Activated naive CD4-positive, alpha-beta T cell treated with anti-CD3 and anti-CD28 coated beads, Interleukin-2, amount 50 U/mL, for 72 hours (primary cell): ENCODE results near the gene KIF17. TPM values are rescaled to one million over a fixed set of nuclear protein-coding genes. Genes with fewer than 3 reads are reported as not detected.
"Not testable (repeated sequence)": the region's sequence is repeated elsewhere in the genome, so short reads cannot be mapped to it uniquely, and the experiment has no call there.

Source experiments
- ATAC-seq, 2 donors: fragments of 150-1000 bp; cut with Tn5 transposase; 2 replicates each; pipeline ENCODE4 v1.10.0; 2021; ENCODE audit warnings: mild to moderate bottlenecking in 2 of 2, moderate library complexity in 2 of 2
- DNase-seq, 2 donors: peaks; one replicate each; pipeline ENCODE4 v3.0.0; 2021 to 2022; ENCODE audit warnings: low spot score in 2 of 2
- H3K27ac Mint-ChIP-seq, 2 donors: one replicate each; pipeline ENCODE4 v1.8.0; 2022; ENCODE audit warnings: mild to moderate bottlenecking in 2 of 2, mixed read lengths in 2 of 2
- H3K36me3 Mint-ChIP-seq, 2 donors: one replicate each; pipeline ENCODE4 v1.8.0; 2022; ENCODE audit warnings: mixed read lengths in 2 of 2
- H3K9me3 Mint-ChIP-seq, 2 donors: one replicate each; pipeline ENCODE4 v1.8.0; 2022; ENCODE audit warnings: mixed read lengths in 2 of 2
- total RNA-seq, 2 donors: library from RNA; stranded (reverse); gene quantifications; one replicate each; pipeline ENCODE4 v1.2.3, GENCODE V29; 2022

Gene KIF17
- total RNA-seq, 2 donors from 2014 or later = 0.18 to 1.0 TPM

GRCh38 chr1:20719871-20720620 lies 2.2 kb upstream of the KIF17 start:
- Mint-ChIP-seq H3K27ac (no peak overlapping the region), H3K9me3 (no peaks in the 10 kb centered on the region), H3K36me3 (no peaks in the 10 kb centered on the region)
- ATAC-seq (no peak), DNase-seq (peak in 1 of 2 donors; percentile 48)

- no peaks in the 10 kb centered on the region for H3K36me3 Mint-ChIP-seq
- DNase-seq (peak in 1 of 2 donors; percentile 21), ATAC-seq (no peak)
- no peaks in the 10 kb centered on the region for H3K9me3 Mint-ChIP-seq
- no peak overlapping the region for H3K27ac Mint-ChIP-seq
Measured at GRCh38 chr1:20719261-20719660, 1.5 kb upstream of the KIF17 start.

- H3K36me3 Mint-ChIP-seq, H3K9me3 Mint-ChIP-seq, ATAC-seq, DNase-seq, H3K27ac Mint-ChIP-seq: not testable (repeated sequence)
Measured at GRCh38 chr1:20718343-20718882, 606 bp upstream of the KIF17 start.

GRCh38 chr1:20716232-20716631 lies 1.6 kb downstream of the KIF17 start:
- H3K9me3 Mint-ChIP-seq = no peaks in the 10 kb centered on the region
- H3K36me3 Mint-ChIP-seq = no peaks in the 10 kb centered on the region

GRCh38 chr1:20715406-20715805 lies 2.4 kb downstream of the KIF17 start:
- ATAC-seq = no peak

More at GRCh38 chr1:20716232-20716631, 1.6 kb downstream of the KIF17 start:
- no peak overlapping the region for H3K27ac Mint-ChIP-seq
- no peak for DNase-seq
- ATAC-seq = no peak

GRCh38 chr1:20713440-20713839 lies 4.4 kb downstream of the KIF17 start:
- ATAC-seq = peak in 1 of 2 donors; percentile 36
- no peaks in the 10 kb centered on the region for H3K36me3 Mint-ChIP-seq

More at GRCh38 chr1:20715406-20715805, 2.4 kb downstream of the KIF17 start:
- Mint-ChIP-seq H3K27ac (no peak overlapping the region), H3K9me3 (no peaks in the 10 kb centered on the region), H3K36me3 (no peaks in the 10 kb centered on the region)
- no peak for DNase-seq

GRCh38 chr1:20712215-20712577 lies 5.6 kb downstream of the KIF17 start:
- no peaks in the 10 kb centered on the region for H3K36me3 Mint-ChIP-seq
- DNase-seq = no peak
- ATAC-seq = peak; percentile 38 to 57
- no peaks in the 10 kb centered on the region for H3K9me3 Mint-ChIP-seq
- H3K27ac Mint-ChIP-seq = no peak overlapping the region

More at GRCh38 chr1:20713440-20713839, 4.4 kb downstream of the KIF17 start:
- no peak overlapping the region for H3K27ac Mint-ChIP-seq
- no peaks in the 10 kb centered on the region for H3K9me3 Mint-ChIP-seq
- DNase-seq = no peak

GRCh38 chr1:20711285-20712214 lies 6.3 kb downstream of the KIF17 start:
- Mint-ChIP-seq H3K9me3 (no peaks in the 10 kb centered on the region), H3K27ac (no peak overlapping the region), H3K36me3 (no peaks in the 10 kb centered on the region)
- no peak for DNase-seq
- ATAC-seq = peak; percentile 51 to 56

- Mint-ChIP-seq H3K9me3 (no peaks in the 10 kb centered on the region), H3K36me3 (no peaks in the 10 kb centered on the region), H3K27ac (peak overlapping the region in 1 of 2 donors; percentile 50)
- DNase-seq (no peak), ATAC-seq (no peak)
Measured at GRCh38 chr1:20710469-20711284, 7.1 kb downstream of the KIF17 start.

- no peaks in the 10 kb centered on the region for H3K9me3 Mint-ChIP-seq
- H3K27ac Mint-ChIP-seq = no peak overlapping the region
- no peaks in the 10 kb centered on the region for H3K36me3 Mint-ChIP-seq
- ATAC-seq = no peak
- no peak for DNase-seq
Measured at GRCh38 chr1:20709868-20710267, 7.9 kb downstream of the KIF17 start.

- H3K36me3 Mint-ChIP-seq = no peaks in the 10 kb centered on the region
- ATAC-seq = no peak
Measured at GRCh38 chr1:20708891-20709290, 8.9 kb downstream of the KIF17 start.

GRCh38 chr1:20708057-20708456 lies 9.8 kb downstream of the KIF17 start:
- H3K36me3 Mint-ChIP-seq = no peaks in the 10 kb centered on the region
- no peaks in the 10 kb centered on the region for H3K9me3 Mint-ChIP-seq
- DNase-seq (no peak), ATAC-seq (no peak)
- H3K27ac Mint-ChIP-seq = no peak overlapping the region

More at GRCh38 chr1:20708891-20709290, 8.9 kb downstream of the KIF17 start:
- no peak overlapping the region for H3K27ac Mint-ChIP-seq
- H3K9me3 Mint-ChIP-seq = no peaks in the 10 kb centered on the region
- DNase-seq = no peak

- DNase-seq (no peak), ATAC-seq (no peak)
- Mint-ChIP-seq H3K36me3 (no peaks in the 10 kb centered on the region), H3K27ac (no peak overlapping the region), H3K9me3 (no peaks in the 10 kb centered on the region)
Measured at GRCh38 chr1:20706841-20707240, 11.0 kb downstream of the KIF17 start.

- DNase-seq (no peak), ATAC-seq (no peak)
- H3K27ac Mint-ChIP-seq = no peak overlapping the region
- H3K36me3 Mint-ChIP-seq = no peaks in the 10 kb centered on the region
- no peaks in the 10 kb centered on the region for H3K9me3 Mint-ChIP-seq
Measured at GRCh38 chr1:20705203-20705755, 12.5 kb downstream of the KIF17 start.

- no peaks in the 10 kb centered on the region for H3K36me3 Mint-ChIP-seq
- no peak overlapping the region for H3K27ac Mint-ChIP-seq
- no peaks in the 10 kb centered on the region for H3K9me3 Mint-ChIP-seq
- no peak for DNase-seq
- ATAC-seq = no peak
Measured at GRCh38 chr1:20704390-20705202, 13.2 kb downstream of the KIF17 start.
